HEK293 (cell line): ENCODE measurements around the gene MAGI1.

ENCODE experiments used
- CTCF ChIP-seq: fragments of 450-650 bp; formaldehyde crosslinking; IDR thresholded peaks from 2 replicates; pipeline ENCODE4 v1.5.1; 2016; ENCODE audit warnings: missing biosample characterization, missing genetic modification characterization
- KLF10 ChIP-seq: fragments of 450-650 bp; IDR thresholded peaks from 2 replicates; pipeline ENCODE4 v1.5.1; 2018; ENCODE audit warnings: missing biosample characterization, mild to moderate bottlenecking, missing genetic modification characterization
- KLF9 ChIP-seq: fragments of 450-650 bp; formaldehyde crosslinking; IDR thresholded peaks from 2 replicates; pipeline ENCODE4 v1.5.1; 2016; ENCODE audit warnings: missing biosample characterization, missing genetic modification characterization, low read depth
- ZNF211 ChIP-seq: fragments of 450-650 bp; formaldehyde crosslinking; IDR thresholded peaks from 2 replicates; pipeline ENCODE4 v1.5.1; 2016; ENCODE audit warnings: low read depth, missing biosample characterization, missing genetic modification characterization

- TF ChIP-seq KLF10 (tag by site-specific recombination) (no peak), CTCF (tag by site-specific recombination) (no peak), ZNF211 (no peak), KLF9 (tag by site-specific recombination) (no peak)
Observed at GRCh38 chr3:65778968-65779367, 259.8 kb downstream of the MAGI1 start.
